ENCODE results near the gene NWD2. TPM values are rescaled to one million over a fixed set of nuclear protein-coding genes. Genes with fewer than 3 reads are reported as not detected.

NWD2 gene
- total RNA-seq, 2 donors from 2014 or later, result 0.07 to 0.08 TPM

- TF ChIP-seq, protein P1, sequence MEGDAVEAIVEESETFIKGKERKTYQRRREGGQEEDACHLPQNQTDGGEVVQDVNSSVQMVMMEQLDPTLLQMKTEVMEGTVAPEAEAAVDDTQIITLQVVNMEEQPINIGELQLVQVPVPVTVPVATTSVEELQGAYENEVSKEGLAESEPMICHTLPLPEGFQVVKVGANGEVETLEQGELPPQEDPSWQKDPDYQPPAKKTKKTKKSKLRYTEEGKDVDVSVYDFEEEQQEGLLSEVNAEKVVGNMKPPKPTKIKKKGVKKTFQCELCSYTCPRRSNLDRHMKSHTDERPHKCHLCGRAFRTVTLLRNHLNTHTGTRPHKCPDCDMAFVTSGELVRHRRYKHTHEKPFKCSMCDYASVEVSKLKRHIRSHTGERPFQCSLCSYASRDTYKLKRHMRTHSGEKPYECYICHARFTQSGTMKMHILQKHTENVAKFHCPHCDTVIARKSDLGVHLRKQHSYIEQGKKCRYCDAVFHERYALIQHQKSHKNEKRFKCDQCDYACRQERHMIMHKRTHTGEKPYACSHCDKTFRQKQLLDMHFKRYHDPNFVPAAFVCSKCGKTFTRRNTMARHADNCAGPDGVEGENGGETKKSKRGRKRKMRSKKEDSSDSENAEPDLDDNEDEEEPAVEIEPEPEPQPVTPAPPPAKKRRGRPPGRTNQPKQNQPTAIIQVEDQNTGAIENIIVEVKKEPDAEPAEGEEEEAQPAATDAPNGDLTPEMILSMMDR (IDR thresholded peaks at IDR 0.05), result no peak
- peaks cover 0 to 11% of the 10 kb centered on the region in 2 donors for H3K27me3 ChIP-seq
- no peak for DNase-seq (ENCODE audit: low spot score)
- H3K4me1 ChIP-seq, result peaks cover 0 to 17% of the 10 kb centered on the region in 2 donors
- no peak overlapping the region for H3K27ac ChIP-seq
- no peaks in the 10 kb centered on the region for H3K36me3 ChIP-seq
- no peaks in the 10 kb centered on the region for H3K9me3 ChIP-seq
- no peak overlapping the region for H3K4me3 ChIP-seq
These were observed 2.9 kb upstream of the NWD2 start for GRCh38 chr4:37241647-37242046.

GRCh38 chr4:37243051-37243450 lies 1.5 kb upstream of the NWD2 start:
- Histone ChIP-seq H3K27ac (no peak overlapping the region), H3K4me1 (peaks cover 0 to 17% of the 10 kb centered on the region in 2 donors), H3K9me3 (no peaks in the 10 kb centered on the region), H3K27me3 (peaks cover 0 to 11% of the 10 kb centered on the region in 2 donors), H3K4me3 (no peak overlapping the region), H3K36me3 (no peaks in the 10 kb centered on the region)
- DNase-seq (ENCODE audit: low spot score), result no peak
- TF ChIP-seq, protein P1 (IDR thresholded peaks at IDR 0.05), result no peak

DNA sequence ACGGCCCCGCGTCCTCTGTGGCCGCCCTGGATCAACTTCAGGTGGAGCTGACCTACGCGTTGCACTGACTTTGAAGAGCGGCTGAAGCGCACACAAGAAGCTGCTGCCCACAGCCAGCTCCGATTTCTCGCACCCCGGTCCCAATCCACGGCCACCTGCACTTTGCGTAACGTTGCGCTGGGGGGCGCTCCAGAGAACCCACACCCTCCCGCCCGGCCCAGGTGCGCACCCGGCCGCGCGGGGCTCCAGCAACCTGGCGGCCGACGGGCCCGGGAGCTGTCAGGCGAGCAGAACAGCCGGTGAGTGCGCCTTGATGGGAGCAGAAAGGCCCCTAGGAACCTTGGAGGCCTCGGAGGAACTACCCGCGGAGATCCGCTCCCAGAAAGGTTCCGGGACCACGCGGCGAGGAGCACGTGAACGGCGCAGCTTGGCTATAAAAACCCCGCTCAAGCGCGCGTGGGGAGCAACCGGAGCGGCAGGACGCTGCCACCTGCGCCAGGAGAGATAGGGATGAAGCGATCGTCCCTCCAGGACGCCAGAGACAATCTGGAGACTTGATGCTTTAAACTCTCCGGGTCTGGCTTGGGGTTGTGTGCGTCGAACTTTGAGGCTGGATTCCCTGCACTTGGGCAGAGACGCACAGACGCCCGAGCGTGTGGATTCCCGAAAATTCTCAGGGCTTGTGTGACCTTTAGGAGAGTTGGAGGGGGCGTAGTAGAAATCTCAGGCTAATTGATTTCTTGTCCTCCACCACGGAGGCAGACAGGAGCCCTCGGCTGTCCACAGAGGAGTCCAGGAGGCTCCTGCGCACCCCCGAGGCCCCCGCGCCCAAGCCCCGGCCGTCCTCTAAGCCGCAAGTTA lies 591 bp upstream of the NWD2 start:
- Histone ChIP-seq H3K9me3 (no peaks in the 10 kb centered on the region), H3K27me3 (peaks cover 0 to 11% of the 10 kb centered on the region in 2 donors), H3K4me1 (peaks cover 0 to 17% of the 10 kb centered on the region in 2 donors), H3K36me3 (no peaks in the 10 kb centered on the region), H3K27ac (no peak overlapping the region), H3K4me3 (peak overlapping the region in 1 of 2 donors; percentile 27)
- TF ChIP-seq, protein P1 (IDR thresholded peaks at IDR 0.05), result no peak
- DNase-seq (ENCODE audit: low spot score), result no peak

- H3K4me3 ChIP-seq, result no peak overlapping the region
These were observed 930 bp downstream of the NWD2 start for GRCh38 chr4:37245391-37245954.

DNA sequence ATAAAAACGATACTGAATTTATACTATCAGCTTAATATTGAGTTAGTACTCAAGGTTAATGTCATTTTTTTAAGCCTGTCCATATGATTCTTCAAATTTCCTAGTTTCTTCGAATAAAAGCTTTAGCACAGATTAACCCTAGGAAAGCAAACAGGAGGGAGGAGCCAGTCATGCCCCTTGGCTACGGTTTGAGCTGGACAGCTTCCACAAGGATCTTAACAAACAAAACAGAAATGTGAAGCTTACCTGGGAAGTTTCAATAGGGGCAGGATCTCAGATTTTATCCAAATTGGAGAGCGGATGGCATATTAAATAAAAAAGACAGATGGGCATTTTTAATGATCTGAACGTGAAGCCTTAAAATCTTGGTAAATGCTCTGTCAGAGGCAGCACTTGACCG lies 2.3 kb downstream of the NWD2 start:
- Histone ChIP-seq H3K4me1 (peaks cover 0 to 17% of the 10 kb centered on the region in 2 donors), H3K27me3 (peaks cover 0 to 11% of the 10 kb centered on the region in 2 donors), H3K9me3 (no peaks in the 10 kb centered on the region), H3K27ac (no peak overlapping the region), H3K36me3 (no peaks in the 10 kb centered on the region), H3K4me3 (no peak overlapping the region)
- DNase-seq (ENCODE audit: low spot score), result no peak
- TF ChIP-seq, protein P1 (IDR thresholded peaks at IDR 0.05), result no peak

More at GRCh38 chr4:37245391-37245954, 930 bp downstream of the NWD2 start:
- Histone ChIP-seq H3K4me1 (peaks cover 0 to 17% of the 10 kb centered on the region in 2 donors), H3K27ac (no peak overlapping the region), H3K36me3 (no peaks in the 10 kb centered on the region), H3K27me3 (peaks cover 0 to 11% of the 10 kb centered on the region in 2 donors), H3K9me3 (no peaks in the 10 kb centered on the region)
- no peak for DNase-seq (ENCODE audit: low spot score)
- TF ChIP-seq, protein P1 (IDR thresholded peaks at IDR 0.05), result no peak
